Measurements from ENCODE around the gene DNAAF8. TPM values are rescaled to one million over a fixed set of nuclear protein-coding genes. Genes with fewer than 3 reads are reported as not detected.
A peak's percentile ranks its signal among the peaks of the same experiment; 100 is the strongest.

The DNAAF8 gene
- total RNA-seq, 3 donors from 2014 or later: 0.22 to 1.8 (median 0.98) TPM

DNA sequence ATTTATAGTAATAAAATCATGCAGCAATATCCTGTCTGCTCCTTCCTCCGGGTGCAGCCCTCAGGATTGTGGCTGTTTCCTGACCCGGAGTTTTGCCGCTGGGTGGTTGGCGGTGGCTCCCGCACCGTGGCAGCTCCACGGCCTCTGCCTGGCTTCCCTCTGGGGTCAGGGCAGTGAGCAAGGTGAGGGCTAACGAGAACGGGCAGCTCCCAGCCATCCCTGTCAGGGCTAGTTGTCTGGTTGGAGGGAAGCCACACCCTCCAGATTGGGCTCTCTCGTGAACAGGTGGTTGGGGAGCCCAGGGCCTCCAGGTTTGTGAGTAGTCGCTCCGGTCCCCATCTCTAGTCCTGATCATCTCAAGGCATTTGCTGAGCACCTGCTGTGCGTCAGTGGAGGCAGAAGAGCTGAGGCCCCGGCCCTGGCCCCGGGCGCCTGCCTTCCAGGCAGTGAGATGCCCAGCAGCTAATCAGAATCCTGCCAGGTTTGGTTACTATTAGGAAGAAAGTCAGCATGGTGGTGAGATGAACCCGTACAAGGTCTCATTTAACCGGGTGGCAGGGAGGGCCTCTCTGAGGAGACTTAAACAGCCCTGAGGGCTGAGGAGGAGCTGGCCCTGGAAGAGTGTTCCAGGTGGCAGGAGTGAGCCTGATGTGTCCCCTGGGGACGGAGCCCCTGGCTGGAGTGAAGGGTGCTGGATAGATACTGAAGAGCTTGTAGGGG, 43.2 kb upstream of the DNAAF8 start:
- H3K36me3 ChIP-seq (ENCODE audit: low read depth): peaks cover 4% of the 10 kb centered on the region
- DNase-seq (peak in 1 of 3 donors; percentile 44), ATAC-seq (no peak)
- no peak overlapping the region for H3K4me3 ChIP-seq
- intact Hi-C loops (cut with DNase I, micrococcal nuclease): no loop called here
- H3K4me1 ChIP-seq (ENCODE audit: low read depth): peaks cover 17% of the 10 kb centered on the region
- no peak for TF ChIP-seq CTCF (IDR thresholded peaks at IDR 0.05)
- H3K9me3 ChIP-seq: no peaks in the 10 kb centered on the region

DNA sequence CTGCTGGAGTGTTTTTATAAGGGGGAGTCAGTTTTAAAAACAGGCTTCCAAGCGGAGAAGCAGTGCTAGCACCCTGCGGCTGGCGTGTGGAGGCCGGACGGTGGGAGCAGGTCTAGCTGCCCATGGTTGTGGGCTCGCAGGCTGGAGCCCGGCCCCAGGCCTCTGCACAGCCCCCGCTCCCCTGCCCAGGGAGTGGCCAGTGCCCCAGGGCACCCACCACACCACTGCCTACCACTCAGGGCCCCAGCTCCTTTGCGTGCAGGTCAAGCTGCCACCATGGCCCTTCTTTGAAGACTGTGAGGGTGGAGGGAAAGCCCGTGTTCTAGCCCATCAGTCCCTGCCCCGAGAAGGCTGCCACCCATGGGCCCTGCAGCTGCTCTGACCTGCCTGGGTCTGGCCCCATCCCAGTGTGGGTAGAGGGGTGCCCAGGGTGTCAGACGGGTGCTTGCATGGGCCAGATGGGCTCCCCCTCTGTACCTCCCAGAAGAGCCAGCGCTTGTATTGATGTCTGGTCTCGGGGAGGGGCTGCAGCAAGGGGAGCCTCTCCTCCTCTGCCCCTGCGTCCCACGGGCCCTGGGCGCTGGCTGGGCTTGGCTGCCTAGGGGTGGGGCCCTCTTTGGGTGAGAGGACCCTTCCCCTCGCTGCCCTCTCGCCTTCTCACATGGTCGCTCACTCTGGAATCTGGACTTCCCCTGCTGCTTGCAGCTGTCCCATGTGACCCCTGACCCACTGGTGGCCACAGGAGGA, 42.5 kb upstream of the DNAAF8 start:
- DNase-seq: peak in 2 of 3 donors; percentile 44 to 50

DNA sequence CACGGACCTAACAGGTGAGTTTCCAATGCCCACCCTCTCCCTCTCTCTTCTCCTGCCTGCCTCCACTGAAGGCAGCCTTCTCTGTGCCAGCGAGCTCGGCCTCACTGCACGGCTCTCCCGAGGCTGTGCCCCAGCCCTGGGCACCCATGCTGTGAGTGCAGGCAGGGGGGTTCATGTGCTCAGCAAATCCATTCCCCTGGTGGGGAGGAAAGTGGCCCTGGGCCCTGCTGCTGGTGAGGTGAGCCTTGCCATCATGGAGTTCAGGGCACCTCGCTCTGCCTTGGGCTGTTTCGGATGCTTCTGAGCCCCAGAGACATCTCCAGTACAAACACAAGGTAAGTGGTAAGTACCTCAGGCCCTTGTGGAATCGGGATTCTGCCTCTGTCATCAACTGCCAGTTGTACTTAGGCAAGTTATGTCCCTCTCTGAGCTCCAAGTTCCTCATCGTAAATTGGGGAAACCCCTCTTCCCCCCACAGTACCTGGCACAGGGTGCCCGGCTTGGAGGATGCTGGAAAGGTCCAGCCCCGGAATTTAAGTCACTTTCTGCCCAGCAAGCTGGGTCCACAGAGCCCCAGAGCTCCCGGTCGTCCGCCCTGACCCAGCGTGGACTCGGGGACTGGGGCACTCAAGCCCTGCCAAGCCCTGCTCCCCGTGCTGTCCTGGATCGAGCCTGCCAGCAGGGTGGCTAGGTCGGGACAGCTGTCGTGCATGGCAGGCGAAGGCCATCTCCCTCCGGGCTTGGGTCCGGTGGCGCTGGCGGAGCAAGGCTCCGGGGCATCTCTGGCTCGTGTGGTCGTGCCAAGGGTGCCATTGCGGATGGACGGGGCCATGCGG, 41.7 kb upstream of the DNAAF8 start:
- Histone ChIP-seq H3K36me3 (ENCODE audit: low read depth) (peaks cover 4% of the 10 kb centered on the region), H3K4me3 (no peak overlapping the region), H3K9me3 (no peaks in the 10 kb centered on the region), H3K4me1 (ENCODE audit: low read depth) (peaks cover 17% of the 10 kb centered on the region)
- intact Hi-C loops (cut with DNase I, micrococcal nuclease): no loop called here
- peak; percentile 19 for ATAC-seq
- peak in 2 of 3 donors; percentile 43 to 55 for DNase-seq
- no peak for TF ChIP-seq CTCF (IDR thresholded peaks at IDR 0.05)

More for the DNA sequence above, 42.5 kb upstream of the DNAAF8 start:
- H3K4me1 ChIP-seq (ENCODE audit: low read depth): peaks cover 17% of the 10 kb centered on the region
- no peak for ATAC-seq
- no peak overlapping the region for H3K4me3 ChIP-seq
- no peak for TF ChIP-seq CTCF (IDR thresholded peaks at IDR 0.05)
- no peaks in the 10 kb centered on the region for H3K9me3 ChIP-seq
- H3K36me3 ChIP-seq (ENCODE audit: low read depth): peaks cover 4% of the 10 kb centered on the region
- intact Hi-C loops (cut with DNase I, micrococcal nuclease): no loop called here

DNA sequence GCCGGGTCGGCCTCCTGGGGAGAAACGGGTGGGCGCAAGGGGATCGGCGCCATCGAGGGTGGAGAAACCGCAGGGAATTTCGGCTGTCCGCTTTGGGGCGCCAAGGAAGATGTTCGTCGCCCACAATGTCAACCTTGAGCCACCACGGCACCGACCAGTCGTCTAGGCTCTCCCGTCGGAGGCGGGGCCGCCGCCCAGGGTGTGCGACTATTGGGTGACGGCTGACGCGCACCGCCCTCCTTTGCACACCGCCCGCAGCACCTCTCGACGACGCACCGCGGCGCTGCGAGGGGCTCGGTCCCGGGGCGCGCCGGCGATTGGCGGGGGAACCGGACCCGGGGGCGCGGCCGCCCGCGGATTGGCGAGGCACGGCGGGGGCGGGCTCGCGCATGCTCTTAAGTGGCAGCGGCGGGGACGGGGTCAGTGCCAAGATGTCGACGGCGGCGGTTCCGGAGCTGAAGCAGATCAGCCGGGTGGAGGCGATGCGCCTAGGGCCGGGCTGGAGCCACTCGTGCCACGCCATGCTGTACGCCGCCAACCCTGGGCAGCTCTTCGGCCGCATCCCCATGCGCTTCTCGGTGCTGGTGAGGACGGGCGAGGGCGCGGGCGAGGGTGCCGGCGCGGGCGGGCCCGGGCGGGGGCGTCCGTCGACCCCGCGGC, 40.9 kb upstream of the DNAAF8 start, which contains the start of gene NUDT16L1:
Gene NUDT16L1, plus strand, starts transcription at position 267 of the 660 bp plus-strand sequence. Its CDS starts 165 bp downstream, at position 432.
- H3K4me3 ChIP-seq: peak within 1 kb of the TSS; percentile 98
- peak; percentile 96 to 99 (median 98) for DNase-seq
- peak; percentile 93 for ATAC-seq
- peaks cover 4% of the 10 kb centered on the region for H3K36me3 ChIP-seq (ENCODE audit: low read depth)
- peak; percentile 61 for TF ChIP-seq CTCF (IDR thresholded peaks at IDR 0.05)
- intact Hi-C loops (cut with DNase I, micrococcal nuclease): no loop called here
- H3K9me3 ChIP-seq: no peaks in the 10 kb centered on the region
- peaks cover 17% of the 10 kb centered on the region for H3K4me1 ChIP-seq (ENCODE audit: low read depth)
